Neural cell (in vitro differentiated cells): ENCODE measurements around the gene LYPD6. TPM values are rescaled to one million over a fixed set of nuclear protein-coding genes. Genes with fewer than 3 reads are reported as not detected.

Experiments
- H2AFZ ChIP-seq: fragments of 200-600, 300-800 bp; sonication (generic), shearing (Covaris generic); 2 replicates; pipeline ENCODE4 v1.6.0; 2014; ENCODE audit warnings: low read depth, mild to moderate bottlenecking, antibody characterized with exemption, low read length, moderate library complexity
- H3F3A ChIP-seq: fragments of 200-600 bp; shearing (Covaris generic); 2 replicates; pipeline ENCODE4 v1.6.1; 2016; ENCODE audit warnings: mild to moderate bottlenecking, moderate library complexity, mixed read lengths, antibody characterized with exemption, low read length; ENCODE audit not compliant: insufficient read depth, poor library complexity, severe bottlenecking
- H3K27ac ChIP-seq: fragments of 200-600, 300-800 bp; sonication (generic), shearing (Covaris generic); 2 replicates; pipeline ENCODE4 v1.5.1; 2014; ENCODE audit warnings: mild to moderate bottlenecking, low read length, moderate library complexity
- H3K27me3 ChIP-seq: fragments of 300-800, 200-600 bp; sonication (generic), shearing (Covaris generic); 2 replicates; pipeline ENCODE4 v1.6.0; 2014; ENCODE audit warnings: mild to moderate bottlenecking, low read depth, low read length, moderate library complexity; ENCODE audit not compliant: insufficient read depth
- H3K36me3 ChIP-seq: fragments of 300-800, 200-600 bp; sonication (generic), shearing (Covaris generic); 2 replicates; pipeline ENCODE4 v1.5.1; 2014; ENCODE audit warnings: mild to moderate bottlenecking, antibody characterized with exemption, low read length, moderate library complexity; ENCODE audit not compliant: insufficient read depth
- H3K4me2 ChIP-seq: fragments of 300-800, 200-600 bp; sonication (generic), shearing (Covaris generic); 2 replicates; pipeline ENCODE4 v1.6.0; 2014; ENCODE audit warnings: mild to moderate bottlenecking, low read length
- H3K4me3 ChIP-seq: fragments of 300-800, 200-600 bp; sonication (generic), shearing (Covaris generic); 2 replicates; pipeline ENCODE4 v1.5.1; 2014; ENCODE audit warnings: mild to moderate bottlenecking, low read length, moderate library complexity
- H3K79me2 ChIP-seq: fragments of 200-600 bp; shearing (Covaris generic); replicated peaks from 2 replicates; pipeline ENCODE4 v1.6.0; 2014; ENCODE audit warnings: mild to moderate bottlenecking, low read length, moderate library complexity; ENCODE audit not compliant: insufficient read depth
- H3K9ac ChIP-seq: fragments of 300-800, 200-600 bp; sonication (generic), shearing (Covaris generic); 2 replicates; pipeline ENCODE4 v1.6.1; 2016; ENCODE audit warnings: mild to moderate bottlenecking, low read length, mixed read lengths
- H3K9me2 ChIP-seq: fragments of 200-600 bp; shearing (Covaris generic); 2 replicates; pipeline ENCODE4 v1.6.1; 2016; ENCODE audit warnings: mild to moderate bottlenecking, low read length, mixed read lengths; ENCODE audit not compliant: insufficient read depth
- H3K9me3 ChIP-seq: fragments of 200-600, 300-800 bp; sonication (generic), shearing (Covaris generic); 2 replicates; pipeline ENCODE4 v1.6.1; 2016; ENCODE audit warnings: mild to moderate bottlenecking, mixed run types, low read length, moderate library complexity, mixed read lengths
- H4K20me1 ChIP-seq: fragments of 200-600 bp; shearing (Covaris generic); 2 replicates; pipeline ENCODE4 v1.6.1; 2016; ENCODE audit warnings: mild to moderate bottlenecking, mixed run types; ENCODE audit not compliant: insufficient read depth
- EP300 ChIP-seq: fragments of 450-650 bp; conservative IDR thresholded peaks from 2 replicates; pipeline ENCODE4 v1.6.1; 2014; ENCODE audit warnings: antibody characterized with exemption, mild to moderate bottlenecking, moderate library complexity; ENCODE audit not compliant: poor library complexity, severe bottlenecking
- EZH2 ChIP-seq: fragments of 200-600, 300-800 bp; shearing (Covaris generic), sonication (generic); IDR thresholded peaks from 2 replicates; pipeline ENCODE4 v1.6.1; 2014; ENCODE audit warnings: antibody characterized with exemption, low read length, borderline replicate concordance, mild to moderate bottlenecking; ENCODE audit not compliant: insufficient read depth, poor library complexity, severe bottlenecking
- MXI1 ChIP-seq: fragments of 450-650 bp; conservative IDR thresholded peaks from 2 replicates; pipeline ENCODE4 v1.6.1; 2014; ENCODE audit warnings: antibody characterized with exemption, mild to moderate bottlenecking; ENCODE audit not compliant: poor library complexity, severe bottlenecking
- POLR2AphosphoS5 ChIP-seq: IDR thresholded peaks from 2 replicates; pipeline ENCODE4 v1.6.1; 2012
- RAD21 ChIP-seq: fragments of 450-650 bp; conservative IDR thresholded peaks from 2 replicates; pipeline ENCODE4 v1.6.1; 2014; ENCODE audit warnings: antibody characterized with exemption, mild to moderate bottlenecking, moderate library complexity
- SMC3 ChIP-seq: fragments of 450-650 bp; conservative IDR thresholded peaks from 2 replicates; pipeline ENCODE4 v1.6.1; 2014; ENCODE audit warnings: antibody characterized with exemption, mild to moderate bottlenecking, moderate library complexity; ENCODE audit not compliant: poor library complexity
- TAF1 ChIP-seq: IDR thresholded peaks from 2 replicates; pipeline ENCODE4 v1.6.1; 2012; ENCODE audit warnings: low read depth
- polyA plus RNA-seq: library from polyadenylated mRNA; depleted of rRNA; stranded (reverse); fragments of >200 nt; gene quantifications from 2 replicates; pipeline ENCODE4 v1.2.3, GENCODE V29; 2014
- TF ChIP-seq, protein P1 (sequence below): IDR thresholded peaks from 2 replicates; pipeline ENCODE4 v1.6.1; 2012; ENCODE audit warnings: borderline replicate concordance
- TF ChIP-seq, protein P2 (sequence below): fragments of 450-650 bp; IDR thresholded peaks from 2 replicates; pipeline ENCODE4 v1.5.1; 2014; ENCODE audit warnings: antibody characterized with exemption, mild to moderate bottlenecking, moderate library complexity; ENCODE audit not compliant: poor library complexity, severe bottlenecking

Gene LYPD6
- polyA plus RNA-seq, 1 donor from 2014 or later: 2.3 TPM

GRCh38 chr2:149466635-149467034, 136.2 kb downstream of the LYPD6 start:
- Histone ChIP-seq H3K79me2 (no peaks in the 10 kb centered on the region), H3K4me2 (no peak overlapping the region), H3K36me3 (no peaks in the 10 kb centered on the region), H3K9me3 (no peaks in the 10 kb centered on the region), H3K9ac (no peak overlapping the region), H4K20me1 (no peaks in the 10 kb centered on the region), H3F3A (no peaks in the 10 kb centered on the region), H2AFZ (no peak overlapping the region), H3K27me3 (no peaks in the 10 kb centered on the region), H3K4me3 (no peak overlapping the region), H3K9me2 (no peaks in the 10 kb centered on the region), H3K27ac (no peak overlapping the region)
- TF ChIP-seq POLR2AphosphoS5 (no peak), MXI1 (no peak), SMC3 (no peak), TAF1 (no peak), RAD21 (no peak), EP300 (no peak), EZH2 (no peak)
- TF ChIP-seq, protein P1, sequence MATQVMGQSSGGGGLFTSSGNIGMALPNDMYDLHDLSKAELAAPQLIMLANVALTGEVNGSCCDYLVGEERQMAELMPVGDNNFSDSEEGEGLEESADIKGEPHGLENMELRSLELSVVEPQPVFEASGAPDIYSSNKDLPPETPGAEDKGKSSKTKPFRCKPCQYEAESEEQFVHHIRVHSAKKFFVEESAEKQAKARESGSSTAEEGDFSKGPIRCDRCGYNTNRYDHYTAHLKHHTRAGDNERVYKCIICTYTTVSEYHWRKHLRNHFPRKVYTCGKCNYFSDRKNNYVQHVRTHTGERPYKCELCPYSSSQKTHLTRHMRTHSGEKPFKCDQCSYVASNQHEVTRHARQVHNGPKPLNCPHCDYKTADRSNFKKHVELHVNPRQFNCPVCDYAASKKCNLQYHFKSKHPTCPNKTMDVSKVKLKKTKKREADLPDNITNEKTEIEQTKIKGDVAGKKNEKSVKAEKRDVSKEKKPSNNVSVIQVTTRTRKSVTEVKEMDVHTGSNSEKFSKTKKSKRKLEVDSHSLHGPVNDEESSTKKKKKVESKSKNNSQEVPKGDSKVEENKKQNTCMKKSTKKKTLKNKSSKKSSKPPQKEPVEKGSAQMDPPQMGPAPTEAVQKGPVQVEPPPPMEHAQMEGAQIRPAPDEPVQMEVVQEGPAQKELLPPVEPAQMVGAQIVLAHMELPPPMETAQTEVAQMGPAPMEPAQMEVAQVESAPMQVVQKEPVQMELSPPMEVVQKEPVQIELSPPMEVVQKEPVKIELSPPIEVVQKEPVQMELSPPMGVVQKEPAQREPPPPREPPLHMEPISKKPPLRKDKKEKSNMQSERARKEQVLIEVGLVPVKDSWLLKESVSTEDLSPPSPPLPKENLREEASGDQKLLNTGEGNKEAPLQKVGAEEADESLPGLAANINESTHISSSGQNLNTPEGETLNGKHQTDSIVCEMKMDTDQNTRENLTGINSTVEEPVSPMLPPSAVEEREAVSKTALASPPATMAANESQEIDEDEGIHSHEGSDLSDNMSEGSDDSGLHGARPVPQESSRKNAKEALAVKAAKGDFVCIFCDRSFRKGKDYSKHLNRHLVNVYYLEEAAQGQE: no peak
- TF ChIP-seq, protein P2, sequence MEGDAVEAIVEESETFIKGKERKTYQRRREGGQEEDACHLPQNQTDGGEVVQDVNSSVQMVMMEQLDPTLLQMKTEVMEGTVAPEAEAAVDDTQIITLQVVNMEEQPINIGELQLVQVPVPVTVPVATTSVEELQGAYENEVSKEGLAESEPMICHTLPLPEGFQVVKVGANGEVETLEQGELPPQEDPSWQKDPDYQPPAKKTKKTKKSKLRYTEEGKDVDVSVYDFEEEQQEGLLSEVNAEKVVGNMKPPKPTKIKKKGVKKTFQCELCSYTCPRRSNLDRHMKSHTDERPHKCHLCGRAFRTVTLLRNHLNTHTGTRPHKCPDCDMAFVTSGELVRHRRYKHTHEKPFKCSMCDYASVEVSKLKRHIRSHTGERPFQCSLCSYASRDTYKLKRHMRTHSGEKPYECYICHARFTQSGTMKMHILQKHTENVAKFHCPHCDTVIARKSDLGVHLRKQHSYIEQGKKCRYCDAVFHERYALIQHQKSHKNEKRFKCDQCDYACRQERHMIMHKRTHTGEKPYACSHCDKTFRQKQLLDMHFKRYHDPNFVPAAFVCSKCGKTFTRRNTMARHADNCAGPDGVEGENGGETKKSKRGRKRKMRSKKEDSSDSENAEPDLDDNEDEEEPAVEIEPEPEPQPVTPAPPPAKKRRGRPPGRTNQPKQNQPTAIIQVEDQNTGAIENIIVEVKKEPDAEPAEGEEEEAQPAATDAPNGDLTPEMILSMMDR: no peak

- H2AFZ ChIP-seq: no peak overlapping the region
- H3F3A ChIP-seq: no peaks in the 10 kb centered on the region
- no peaks in the 10 kb centered on the region for H3K27me3 ChIP-seq
- H3K9me2 ChIP-seq: no peaks in the 10 kb centered on the region
- H3K4me2 ChIP-seq: no peak overlapping the region
- H3K9me3 ChIP-seq: no peaks in the 10 kb centered on the region
- no peak for TF ChIP-seq RAD21
- TF ChIP-seq, protein P1: no peak
- H3K9ac ChIP-seq: no peak overlapping the region
- no peaks in the 10 kb centered on the region for H4K20me1 ChIP-seq
- H3K79me2 ChIP-seq: no peaks in the 10 kb centered on the region
- H3K4me3 ChIP-seq: no peak overlapping the region
- no peak overlapping the region for H3K27ac ChIP-seq
- H3K36me3 ChIP-seq: no peaks in the 10 kb centered on the region
These were observed 137.0 kb downstream of the LYPD6 start for GRCh38 chr2:149467436-149467835.
